Lower lobe of right lung (tissue), 2 donors: ENCODE results near the gene TBC1D10A. TPM values are rescaled to one million over a fixed set of nuclear protein-coding genes. Genes with fewer than 3 reads are reported as not detected.

Experiments
- ATAC-seq, 2 donors: fragments of 200-7000 bp; cut with Tn5 transposase; one replicate each; pipeline ENCODE4 v1.9.1; 2020 to 2022; ENCODE audit warnings: mild to moderate bottlenecking in 2 of 2, moderate library complexity in 2 of 2
- DNase-seq: peaks from one replicate; pipeline ENCODE4 v3.0.0-alpha.2; 2020
- H3K27ac ChIP-seq: fragments of 200-600 bp; one replicate; pipeline ENCODE4 v1.8.0; 2022
- H3K27me3 ChIP-seq: fragments of 200-600 bp; one replicate; pipeline ENCODE4 v1.8.0; 2022; ENCODE audit warnings: low read depth
- H3K36me3 ChIP-seq: fragments of 200-600 bp; one replicate; pipeline ENCODE4 v1.8.0; 2022; ENCODE audit warnings: mild to moderate bottlenecking
- H3K4me1 ChIP-seq: fragments of 200-600 bp; one replicate; pipeline ENCODE4 v1.8.0; 2022
- H3K4me3 ChIP-seq: fragments of 200-600 bp; one replicate; pipeline ENCODE4 v1.8.0; 2022; ENCODE audit warnings: mild to moderate bottlenecking
- H3K9me3 ChIP-seq: fragments of 200-600 bp; one replicate; pipeline ENCODE4 v1.8.0; 2022
- CTCF ChIP-seq: fragments of 200-600 bp; IDR thresholded peaks from one replicate; pipeline ENCODE4 v1.8.0; 2022; ENCODE audit warnings: antibody characterized with exemption, mild to moderate bottlenecking
- intact Hi-C: fragments of 100-400 bp; cut with DNase I; formaldehyde crosslinking; loops from one replicate; pipeline ENCODE4 v1.11.0; 2022
- total RNA-seq: library from RNA; stranded (reverse); fragmentation: NEBNext Ultra II Directional; extraction: Animal tissue kit (Norgen Biotek cat#: 25700); gene quantifications from one replicate; pipeline ENCODE4 v1.2.1, GENCODE V29; 2021
- donor health status: DM: no; HTN: yes; CAD: no; lungs with severe emphysema.

TBC1D10A gene
- total RNA-seq, 1 donor from 2014 or later, result 27.4 TPM

- intact Hi-C loops, result no loop called here
- Histone ChIP-seq H3K27me3 (no peaks in the 10 kb centered on the region), H3K9me3 (no peaks in the 10 kb centered on the region), H3K27ac (peak overlapping the region; percentile 46), H3K4me1 (peaks cover 38% of the 10 kb centered on the region), H3K4me3 (no peak overlapping the region), H3K36me3 (no peaks in the 10 kb centered on the region)
- ATAC-seq (peak in 1 of 2 donors; percentile 33), DNase-seq (no peak)
- no peak for TF ChIP-seq CTCF
Measured at GRCh38 chr22:30277547-30278344, 49.0 kb downstream of the TBC1D10A start.

GRCh38 chr22:30276039-30276438, 50.7 kb downstream of the TBC1D10A start:
- H3K9me3 ChIP-seq, result no peaks in the 10 kb centered on the region
- H3K36me3 ChIP-seq, result no peaks in the 10 kb centered on the region
- intact Hi-C loops, result no loop called here
- DNase-seq (peak; percentile 44), ATAC-seq (no peak)
- TF ChIP-seq CTCF, result no peak
- H3K27ac ChIP-seq, result no peak overlapping the region
- H3K4me1 ChIP-seq, result peaks cover 38% of the 10 kb centered on the region
- no peak overlapping the region for H3K4me3 ChIP-seq
- no peaks in the 10 kb centered on the region for H3K27me3 ChIP-seq

DNA sequence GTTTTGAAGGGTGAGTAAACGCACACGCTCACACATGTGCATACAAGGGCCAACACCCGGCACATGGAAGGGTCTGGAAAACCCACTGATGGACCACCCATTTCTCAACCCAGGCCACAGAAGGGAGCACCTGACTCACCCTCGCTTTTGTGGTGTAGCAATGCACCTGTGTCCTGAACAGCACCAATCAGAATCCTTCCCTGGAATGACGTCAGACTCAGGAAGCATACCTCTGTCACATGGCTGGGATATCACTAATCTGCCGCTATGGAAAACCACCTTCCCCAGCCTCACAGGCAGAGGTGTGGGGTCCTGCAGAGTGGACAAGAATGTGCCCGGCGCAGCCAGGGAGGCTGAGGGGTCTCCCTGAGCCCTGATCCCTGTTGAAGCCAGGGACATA, 51.1 kb downstream of the TBC1D10A start:
- Histone ChIP-seq H3K27me3 (no peaks in the 10 kb centered on the region), H3K9me3 (no peaks in the 10 kb centered on the region), H3K36me3 (no peaks in the 10 kb centered on the region), H3K27ac (no peak overlapping the region), H3K4me3 (no peak overlapping the region), H3K4me1 (peaks cover 38% of the 10 kb centered on the region)
- DNase-seq, result no peak
- intact Hi-C loops, result no loop called here
- TF ChIP-seq CTCF, result no peak
- peak in 1 of 2 donors; percentile 8 for ATAC-seq

- H3K4me3 ChIP-seq, result no peak overlapping the region
- H3K4me1 ChIP-seq, result peaks cover 34% of the 10 kb centered on the region
- ATAC-seq (no peak), DNase-seq (no peak)
- H3K9me3 ChIP-seq, result no peaks in the 10 kb centered on the region
- no peak overlapping the region for H3K27ac ChIP-seq
- H3K36me3 ChIP-seq, result no peaks in the 10 kb centered on the region
- intact Hi-C loops, result no loop called here
- no peaks in the 10 kb centered on the region for H3K27me3 ChIP-seq
- TF ChIP-seq CTCF, result no peak
Measured at GRCh38 chr22:30274437-30274812, 52.3 kb downstream of the TBC1D10A start.

- H3K27me3 ChIP-seq, result no peaks in the 10 kb centered on the region
Measured at GRCh38 chr22:30273711-30274436, 52.9 kb downstream of the TBC1D10A start.

More at GRCh38 chr22:30273711-30274436, 52.9 kb downstream of the TBC1D10A start:
- no peaks in the 10 kb centered on the region for H3K9me3 ChIP-seq
- DNase-seq (no peak), ATAC-seq (no peak)
- TF ChIP-seq CTCF, result no peak
- H3K4me3 ChIP-seq, result no peak overlapping the region
- H3K4me1 ChIP-seq, result peaks cover 28% of the 10 kb centered on the region
- no peaks in the 10 kb centered on the region for H3K36me3 ChIP-seq
- no peak overlapping the region for H3K27ac ChIP-seq
- intact Hi-C loops, result no loop called here
